Mesendoderm (in vitro differentiated cells): Measurements from ENCODE around the gene C10orf105.

ENCODE experiments used
- DNase-seq: peaks from one replicate; pipeline ENCODE4 v3.0.0; 2013
- H2AK5ac ChIP-seq: 2 replicates; pipeline ENCODE4 v1.6.1; 2013; ENCODE audit warnings: low read length, inconsistent platforms
- H2BK120ac ChIP-seq: 2 replicates; pipeline ENCODE4 v1.6.1; 2013; ENCODE audit warnings: low read depth, mild to moderate bottlenecking, low read length, moderate library complexity, mixed read lengths
- H2BK15ac ChIP-seq: replicated peaks from 2 replicates; pipeline ENCODE4 v1.6.1; 2013; ENCODE audit warnings: low read depth, mild to moderate bottlenecking, moderate library complexity
- H2BK5ac ChIP-seq: 2 replicates; pipeline ENCODE4 v1.6.1; 2013; ENCODE audit warnings: low read length, inconsistent platforms
- H3K18ac ChIP-seq: 2 replicates; pipeline ENCODE4 v1.6.1; 2013; ENCODE audit warnings: mild to moderate bottlenecking, low read length, mixed read lengths
- H3K23ac ChIP-seq: one replicate; pipeline ENCODE4 v1.6.1; 2013; ENCODE audit warnings: low read length
- H3K27ac ChIP-seq: 2 replicates; pipeline ENCODE4 v1.5.1; 2013; ENCODE audit warnings: low read depth, mild to moderate bottlenecking, inconsistent platforms, low read length, moderate library complexity
- H3K27me3 ChIP-seq: 2 replicates; pipeline ENCODE4 v1.6.1; 2013; ENCODE audit warnings: low read length, control low read depth, mild to moderate bottlenecking, inconsistent platforms; ENCODE audit not compliant: insufficient read depth, poor library complexity
- H3K36me3 ChIP-seq: 2 replicates; pipeline ENCODE4 v1.6.1; 2013; ENCODE audit warnings: low read length, inconsistent platforms; ENCODE audit not compliant: control insufficient read depth, insufficient read depth
- H3K4ac ChIP-seq: one replicate; pipeline ENCODE4 v1.6.1; 2013; ENCODE audit warnings: low read depth, mild to moderate bottlenecking, low read length, moderate library complexity
- H3K4me1 ChIP-seq: 2 replicates; pipeline ENCODE4 v1.6.1; 2013; ENCODE audit warnings: low read depth, low read length, inconsistent platforms; ENCODE audit not compliant: control insufficient read depth
- H3K4me2 ChIP-seq: 2 replicates; pipeline ENCODE4 v1.6.1; 2013; ENCODE audit warnings: low read length
- H3K4me3 ChIP-seq: 2 replicates; pipeline ENCODE4 v1.5.1; 2013; ENCODE audit warnings: mild to moderate bottlenecking, low read length
- H3K56ac ChIP-seq: one replicate; pipeline ENCODE4 v1.6.1; 2013; ENCODE audit warnings: low read length
- H3K79me1 ChIP-seq: 2 replicates; pipeline ENCODE4 v1.6.1; 2013; ENCODE audit warnings: low read length, inconsistent platforms
- H3K79me2 ChIP-seq: 2 replicates; pipeline ENCODE4 v1.6.1; 2013; ENCODE audit warnings: mild to moderate bottlenecking, low read length; ENCODE audit not compliant: control insufficient read depth, insufficient read depth
- H3K9ac ChIP-seq: 2 replicates; pipeline ENCODE4 v1.6.1; 2013; ENCODE audit warnings: low read length, inconsistent platforms
- H4K5ac ChIP-seq: one replicate; pipeline ENCODE4 v1.6.1; 2013; ENCODE audit warnings: low read length
- H4K8ac ChIP-seq: one replicate; pipeline ENCODE4 v1.6.1; 2013; ENCODE audit warnings: low read depth, mild to moderate bottlenecking, control low read depth, low read length, moderate library complexity
- WGBS: extraction: QIAGEN DNeasy Blood & Tissue Kit; methylation state at CpG from one replicate; pipeline ENCODE4 v1.1.7; 2013; ENCODE audit warnings: low lambda C conversion rate, missing lambda C conversion rate; ENCODE audit not compliant: insufficient coverage; ENCODE audit errors: extremely low coverage; 5-methylcytosine and 5-hydroxymethylcytosine counted together

Gene C10orf105

GRCh38 chr10:71748671-71749191 is 29.2 kb upstream of the C10orf105 start:
- H4K8ac ChIP-seq = no peak overlapping the region
- no peaks in the 10 kb centered on the region for H3K36me3 ChIP-seq
- no peak overlapping the region for H3K18ac ChIP-seq
- DNase-seq = no peak
- H3K4me1 ChIP-seq = no peaks in the 10 kb centered on the region
- no peak overlapping the region for H3K4me3 ChIP-seq
- no peak overlapping the region for H2BK5ac ChIP-seq
- no peak overlapping the region for H2AK5ac ChIP-seq
- no peaks in the 10 kb centered on the region for H3K27me3 ChIP-seq
- H3K23ac ChIP-seq = no peak overlapping the region
- no peak overlapping the region for H3K56ac ChIP-seq
- no peak overlapping the region for H4K5ac ChIP-seq
- H2BK15ac ChIP-seq = no peak overlapping the region
- no peak overlapping the region for H3K27ac ChIP-seq
- no CpG with 5 or more reads among the region's 15 CpGs for WGBS
- no peak overlapping the region for H3K4me2 ChIP-seq
- H2BK120ac ChIP-seq = no peak overlapping the region
- H3K79me2 ChIP-seq = no peaks in the 10 kb centered on the region
- no peak overlapping the region for H3K4ac ChIP-seq
- H3K79me1 ChIP-seq = no peaks in the 10 kb centered on the region
- no peak overlapping the region for H3K9ac ChIP-seq

- Histone ChIP-seq H3K56ac (peak overlapping the region; percentile 5), H3K27ac (no peak overlapping the region), H2BK120ac (no peak overlapping the region), H2BK15ac (no peak overlapping the region), H3K18ac (no peak overlapping the region), H4K5ac (no peak overlapping the region), H2BK5ac (no peak overlapping the region), H4K8ac (no peak overlapping the region), H3K79me2 (no peaks in the 10 kb centered on the region), H3K9ac (no peak overlapping the region), H2AK5ac (no peak overlapping the region), H3K4me2 (no peak overlapping the region), H3K36me3 (no peaks in the 10 kb centered on the region), H3K4ac (no peak overlapping the region), H3K23ac (no peak overlapping the region), H3K4me3 (no peak overlapping the region), H3K79me1 (no peaks in the 10 kb centered on the region), H3K27me3 (no peaks in the 10 kb centered on the region), H3K4me1 (no peaks in the 10 kb centered on the region)
- WGBS = no CpG with 5 or more reads among the region's 14 CpGs
- DNase-seq = no peak
Measured at GRCh38 chr10:71747551-71748523, 28.3 kb upstream of the C10orf105 start.

GRCh38 chr10:71747039-71747531 is 27.5 kb upstream of the C10orf105 start:
- Histone ChIP-seq H3K4me2 (no peak overlapping the region), H3K27ac (no peak overlapping the region), H3K18ac (no peak overlapping the region), H3K27me3 (no peaks in the 10 kb centered on the region), H4K5ac (no peak overlapping the region), H2AK5ac (no peak overlapping the region), H2BK15ac (no peak overlapping the region), H3K4me1 (no peaks in the 10 kb centered on the region), H4K8ac (no peak overlapping the region), H3K36me3 (no peaks in the 10 kb centered on the region), H2BK120ac (no peak overlapping the region), H3K4me3 (no peak overlapping the region), H3K79me2 (no peaks in the 10 kb centered on the region), H3K9ac (no peak overlapping the region), H3K4ac (no peak overlapping the region), H2BK5ac (no peak overlapping the region), H3K23ac (no peak overlapping the region), H3K56ac (no peak overlapping the region), H3K79me1 (no peaks in the 10 kb centered on the region)
- no peak for DNase-seq
- WGBS = no CpG with 5 or more reads among the region's 2 CpGs

GRCh38 chr10:71746344-71747037 is 26.9 kb upstream of the C10orf105 start:
- H3K4me3 ChIP-seq = no peak overlapping the region

GRCh38 chr10:71745664-71746250 is 26.2 kb upstream of the C10orf105 start:
- H3K4me1 ChIP-seq = no peaks in the 10 kb centered on the region
- WGBS = no CpG with 5 or more reads among the region's 2 CpGs
- no peak overlapping the region for H3K56ac ChIP-seq
- no peak overlapping the region for H3K4me2 ChIP-seq
- DNase-seq = no peak
- H4K8ac ChIP-seq = no peak overlapping the region
- no peak overlapping the region for H2BK5ac ChIP-seq
- no peak overlapping the region for H3K4me3 ChIP-seq
- no peak overlapping the region for H2BK120ac ChIP-seq
- no peak overlapping the region for H3K9ac ChIP-seq
- H3K27me3 ChIP-seq = no peaks in the 10 kb centered on the region
- no peak overlapping the region for H2BK15ac ChIP-seq
- H4K5ac ChIP-seq = no peak overlapping the region
- H3K18ac ChIP-seq = no peak overlapping the region
- H3K27ac ChIP-seq = no peak overlapping the region
- H3K23ac ChIP-seq = no peak overlapping the region
- H2AK5ac ChIP-seq = no peak overlapping the region
- no peaks in the 10 kb centered on the region for H3K79me1 ChIP-seq
- H3K4ac ChIP-seq = no peak overlapping the region
- H3K36me3 ChIP-seq = no peaks in the 10 kb centered on the region
- no peaks in the 10 kb centered on the region for H3K79me2 ChIP-seq

More at GRCh38 chr10:71746344-71747037, 26.9 kb upstream of the C10orf105 start:
- Histone ChIP-seq H4K5ac (no peak overlapping the region), H2AK5ac (no peak overlapping the region), H2BK15ac (no peak overlapping the region), H3K23ac (no peak overlapping the region), H3K4ac (no peak overlapping the region), H3K56ac (no peak overlapping the region), H3K79me2 (no peaks in the 10 kb centered on the region), H3K4me1 (no peaks in the 10 kb centered on the region), H3K27ac (no peak overlapping the region), H3K79me1 (no peaks in the 10 kb centered on the region), H3K4me2 (no peak overlapping the region), H4K8ac (no peak overlapping the region), H3K36me3 (no peaks in the 10 kb centered on the region), H2BK120ac (no peak overlapping the region), H3K18ac (no peak overlapping the region), H3K27me3 (no peaks in the 10 kb centered on the region), H3K9ac (no peak overlapping the region), H2BK5ac (no peak overlapping the region)
- peak; percentile 87 for DNase-seq
- no CpG with 5 or more reads among the region's 13 CpGs for WGBS
